ENCODE results near the gene ANKRD11.

- TF ChIP-seq CTCF (IDR thresholded peaks at IDR 0.05) (no peak), POLR2A (IDR thresholded peaks at IDR 0.05) (no peak)
Measured at GRCh38 chr16:89412811-89413210, 77.5 kb downstream of the ANKRD11 start.
